HUES48 (cell line): ENCODE results near the gene KIAA1328.
"Not testable (repeated sequence)": the region's sequence is repeated elsewhere in the genome, so short reads cannot be mapped to it uniquely, and the experiment has no call there.

Experiments used
- H3K27ac ChIP-seq: one replicate; pipeline ENCODE4 v1.7.0; 2013; ENCODE audit warnings: low read depth, low read length, inconsistent platforms
- H3K27me3 ChIP-seq: 2 replicates; pipeline ENCODE4 v1.6.1; 2013; ENCODE audit warnings: mild to moderate bottlenecking, low read length; ENCODE audit not compliant: control insufficient read depth, insufficient read depth
- H3K36me3 ChIP-seq: 2 replicates; pipeline ENCODE4 v1.6.1; 2013; ENCODE audit warnings: low read length; ENCODE audit not compliant: control insufficient read depth, insufficient read depth
- H3K4me1 ChIP-seq: 2 replicates; pipeline ENCODE4 v1.6.1; 2013; ENCODE audit warnings: mild to moderate bottlenecking, low read length; ENCODE audit not compliant: control insufficient read depth, insufficient read depth
- H3K4me3 ChIP-seq: 2 replicates; pipeline ENCODE4 v1.5.1; 2013; ENCODE audit warnings: mild to moderate bottlenecking, low read depth, low read length
- H3K9ac ChIP-seq: 2 replicates; pipeline ENCODE4 v1.6.1; 2013; ENCODE audit warnings: mild to moderate bottlenecking, low read depth, low read length, moderate library complexity
- H3K9me3 ChIP-seq: 2 replicates; pipeline ENCODE4 v1.6.1; 2013; ENCODE audit warnings: low read length; ENCODE audit not compliant: control insufficient read depth, insufficient read depth

KIAA1328 gene

GRCh38 chr18:36848609-36849008, 19.7 kb downstream of the KIAA1328 start:
- no peaks in the 10 kb centered on the region for H3K27me3 ChIP-seq
- no peak overlapping the region for H3K9ac ChIP-seq
- H3K27ac ChIP-seq, result no peak overlapping the region
- H3K4me3 ChIP-seq, result no peak overlapping the region
- peaks cover 2% of the 10 kb centered on the region; the same call in 1 of the 2 replicates for H3K4me1 ChIP-seq
- H3K9me3 ChIP-seq, result no peaks in the 10 kb centered on the region
- H3K36me3 ChIP-seq, result no peaks in the 10 kb centered on the region

GRCh38 chr18:36849288-36850006, 20.5 kb downstream of the KIAA1328 start:
- no peaks in the 10 kb centered on the region for H3K36me3 ChIP-seq
- H3K4me3 ChIP-seq, result no peak overlapping the region
- no peaks in the 10 kb centered on the region for H3K9me3 ChIP-seq
- H3K9ac ChIP-seq, result no peak overlapping the region
- H3K27ac ChIP-seq, result no peak overlapping the region
- H3K4me1 ChIP-seq, result no peaks in the 10 kb centered on the region
- no peaks in the 10 kb centered on the region for H3K27me3 ChIP-seq

- H3K27ac ChIP-seq, result no peak overlapping the region
- H3K36me3 ChIP-seq, result no peaks in the 10 kb centered on the region
- H3K4me1 ChIP-seq, result no peaks in the 10 kb centered on the region
- H3K4me3 ChIP-seq, result no peak overlapping the region
- no peak overlapping the region for H3K9ac ChIP-seq
- H3K27me3 ChIP-seq, result no peaks in the 10 kb centered on the region
- H3K9me3 ChIP-seq, result no peaks in the 10 kb centered on the region
Measured at GRCh38 chr18:36850527-36851201, 21.7 kb downstream of the KIAA1328 start.

DNA sequence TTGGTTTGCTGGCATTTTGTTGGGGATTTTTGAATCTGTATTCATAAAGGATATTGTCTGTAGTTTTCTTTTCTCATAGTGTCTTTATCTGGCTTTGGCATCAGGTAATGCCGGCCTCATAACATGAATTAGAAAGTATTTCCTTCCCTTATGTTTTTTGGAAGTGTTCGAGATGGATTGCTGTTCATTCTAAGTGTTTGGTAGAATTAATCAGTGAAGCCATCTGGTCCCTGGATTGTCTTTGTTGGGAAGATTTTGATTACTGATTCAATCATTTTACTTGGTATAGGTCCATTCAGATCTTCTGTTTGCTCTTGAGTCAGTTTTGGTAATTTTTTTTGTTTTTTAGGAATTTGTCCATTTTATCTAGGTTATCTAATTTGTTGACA, 22.3 kb downstream of the KIAA1328 start:
- no peaks in the 10 kb centered on the region for H3K27me3 ChIP-seq
- no peak overlapping the region for H3K9ac ChIP-seq
- no peaks in the 10 kb centered on the region for H3K9me3 ChIP-seq
- H3K4me1 ChIP-seq, result no peaks in the 10 kb centered on the region
- no peaks in the 10 kb centered on the region for H3K36me3 ChIP-seq
- no peak overlapping the region for H3K27ac ChIP-seq
- H3K4me3 ChIP-seq, result no peak overlapping the region

GRCh38 chr18:36856815-36857214, 27.9 kb downstream of the KIAA1328 start:
- Histone ChIP-seq H3K9me3 (no peaks in the 10 kb centered on the region), H3K27ac (no peak overlapping the region), H3K9ac (no peak overlapping the region), H3K4me1 (peaks cover 7% of the 10 kb centered on the region), H3K4me3 (no peak overlapping the region), H3K27me3 (no peaks in the 10 kb centered on the region), H3K36me3 (no peaks in the 10 kb centered on the region)

GRCh38 chr18:36862182-36862581, 33.3 kb downstream of the KIAA1328 start:
- Histone ChIP-seq H3K4me1 (no peaks in the 10 kb centered on the region), H3K27me3 (no peaks in the 10 kb centered on the region), H3K27ac (no peak overlapping the region), H3K9ac (no peak overlapping the region), H3K4me3 (no peak overlapping the region), H3K9me3 (no peaks in the 10 kb centered on the region), H3K36me3 (no peaks in the 10 kb centered on the region)

DNA sequence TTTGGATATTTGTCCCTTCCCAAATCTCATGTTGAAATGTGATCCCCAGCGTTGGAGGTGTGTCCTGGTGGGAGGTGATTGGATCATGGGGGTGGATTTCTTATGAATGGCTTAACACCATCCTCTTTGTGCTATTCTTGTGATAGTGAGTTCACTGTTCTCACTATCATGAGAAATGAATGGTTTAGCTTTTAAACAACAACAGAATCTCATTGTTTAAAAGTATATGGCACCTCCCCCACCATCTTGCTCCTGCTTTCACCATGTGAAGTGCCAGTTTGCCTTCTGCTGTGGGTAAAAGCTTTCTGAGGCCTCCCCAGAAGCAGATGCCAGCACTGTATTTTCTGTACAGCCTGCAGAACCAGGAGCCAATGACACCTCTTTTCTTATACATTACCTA, 38.1 kb downstream of the KIAA1328 start:
- H3K4me3 ChIP-seq, result no peak overlapping the region
- no peaks in the 10 kb centered on the region for H3K36me3 ChIP-seq
- H3K27me3 ChIP-seq, result no peaks in the 10 kb centered on the region
- no peaks in the 10 kb centered on the region for H3K9me3 ChIP-seq
- 0 out of 2 replicates have a peak, but pooled peaks cover 4% of the 10 kb centered on the region for H3K4me1 ChIP-seq
- no peak overlapping the region for H3K9ac ChIP-seq
- H3K27ac ChIP-seq, result no peak overlapping the region

- Histone ChIP-seq H3K9ac (no peak overlapping the region), H3K27ac (no peak overlapping the region), H3K9me3 (no peaks in the 10 kb centered on the region), H3K4me1 (peaks cover 10% of the 10 kb centered on the region; the same call in 1 of the 2 replicates), H3K27me3 (no peaks in the 10 kb centered on the region), H3K36me3 (no peaks in the 10 kb centered on the region), H3K4me3 (no peak overlapping the region)
Measured at GRCh38 chr18:36871801-36872200, 42.9 kb downstream of the KIAA1328 start.

GRCh38 chr18:36872329-36872728, 43.4 kb downstream of the KIAA1328 start:
- Histone ChIP-seq H3K4me1 (peaks cover 10% of the 10 kb centered on the region; the same call in 1 of the 2 replicates), H3K9me3 (no peaks in the 10 kb centered on the region), H3K36me3 (no peaks in the 10 kb centered on the region), H3K4me3 (no peak overlapping the region), H3K27ac (no peak overlapping the region), H3K9ac (no peak overlapping the region), H3K27me3 (no peaks in the 10 kb centered on the region)

DNA sequence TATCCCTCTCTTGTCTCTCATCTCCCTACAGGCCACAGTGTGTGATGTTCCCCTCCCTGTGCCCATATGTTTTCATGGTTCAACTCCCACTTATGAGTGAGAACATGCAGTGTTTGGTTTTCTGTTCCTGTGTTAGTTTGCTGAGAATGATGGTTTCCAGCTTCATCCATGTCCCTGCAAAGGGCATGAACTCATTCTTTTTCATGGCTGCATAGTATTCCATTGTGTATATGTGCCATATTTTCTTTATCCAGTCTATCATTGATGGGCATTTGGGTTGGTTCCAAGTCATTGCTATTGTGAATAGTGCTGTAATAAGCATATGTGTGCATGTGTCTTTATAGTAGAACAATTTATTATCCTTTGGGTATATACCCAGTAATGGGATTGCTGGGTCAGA, 44.9 kb downstream of the KIAA1328 start:
- H3K36me3 ChIP-seq, H3K9ac ChIP-seq, H3K9me3 ChIP-seq, H3K27ac ChIP-seq, H3K4me3 ChIP-seq, H3K27me3 ChIP-seq: not testable (repeated sequence)
- peaks cover 10% of the 10 kb centered on the region; the same call in 1 of the 2 replicates for H3K4me1 ChIP-seq

DNA sequence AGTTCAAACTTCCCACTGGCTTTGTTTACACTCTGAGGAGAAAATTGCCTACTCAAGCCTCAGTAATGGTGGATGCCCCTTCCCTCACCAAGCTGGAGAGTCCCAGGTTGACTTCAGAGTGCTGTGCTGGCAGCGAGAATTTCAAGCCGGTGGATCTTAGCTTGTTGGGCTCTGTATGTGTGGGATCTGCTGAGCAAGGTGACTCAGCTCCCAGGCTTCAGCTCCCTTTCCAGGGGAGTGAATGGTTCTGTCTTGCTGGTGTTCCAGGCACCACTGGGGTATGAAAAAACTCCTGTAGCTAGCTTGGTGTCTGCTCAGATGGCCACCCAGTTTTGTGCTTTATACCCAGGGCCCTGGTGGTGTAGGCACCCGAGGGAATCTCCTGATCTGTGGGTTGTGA, 50.9 kb downstream of the KIAA1328 start:
- not testable (repeated sequence) for H3K4me1 ChIP-seq, H3K9ac ChIP-seq, H3K36me3 ChIP-seq, H3K27me3 ChIP-seq, H3K9me3 ChIP-seq, H3K4me3 ChIP-seq, H3K27ac ChIP-seq
